Kasumi-1 (cell line): ENCODE data around the gene PXDC1.
"Not testable (repeated sequence)": the region's sequence is repeated elsewhere in the genome, so short reads cannot be mapped to it uniquely, and the experiment has no call there.

ENCODE experiments used
- DNase-seq, 2 experiments: peaks; one replicate each; lab custom pipeline; 2025; lab: John Stamatoyannopoulos, UW

The PXDC1 gene

GRCh38 chr6:3731700-3732099 lies 19.8 kb downstream of the PXDC1 start:
- no peak for DNase-seq

DNA sequence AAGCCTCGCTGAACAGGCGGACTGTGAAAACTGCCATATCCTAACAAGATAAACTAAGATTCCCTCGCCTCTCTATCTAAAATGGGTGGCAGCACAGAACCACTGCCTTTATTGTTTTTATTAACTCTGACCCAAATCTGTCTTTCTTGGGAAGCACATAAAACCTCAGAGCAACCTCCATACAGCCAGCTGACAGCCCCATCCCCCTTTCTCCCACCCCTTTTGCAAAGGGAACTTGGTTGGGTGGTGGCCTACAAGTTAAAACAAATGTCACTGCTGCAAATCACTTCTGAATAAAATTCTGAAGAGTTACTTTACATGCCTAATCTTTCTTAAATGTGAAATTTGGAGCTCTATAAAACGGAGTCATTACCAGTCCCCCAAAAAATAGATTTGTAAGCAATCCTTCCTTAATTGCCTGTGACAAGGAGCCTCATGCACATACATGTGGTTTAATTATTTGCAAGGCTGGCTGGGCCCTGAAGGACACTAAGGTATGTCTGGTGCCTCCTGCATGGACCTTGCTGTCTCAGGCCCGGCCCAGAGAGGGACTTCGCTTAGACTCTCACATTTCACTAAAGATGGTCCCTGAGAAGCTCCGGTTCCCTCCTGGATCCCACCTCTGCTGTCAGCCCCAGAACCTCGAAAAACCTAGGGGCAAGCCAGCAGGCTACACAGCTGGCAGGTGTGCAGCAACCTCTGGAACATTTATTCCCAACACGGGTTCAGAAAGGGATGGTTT lies 21.7 kb downstream of the PXDC1 start:
- DNase-seq, result no peak

DNA sequence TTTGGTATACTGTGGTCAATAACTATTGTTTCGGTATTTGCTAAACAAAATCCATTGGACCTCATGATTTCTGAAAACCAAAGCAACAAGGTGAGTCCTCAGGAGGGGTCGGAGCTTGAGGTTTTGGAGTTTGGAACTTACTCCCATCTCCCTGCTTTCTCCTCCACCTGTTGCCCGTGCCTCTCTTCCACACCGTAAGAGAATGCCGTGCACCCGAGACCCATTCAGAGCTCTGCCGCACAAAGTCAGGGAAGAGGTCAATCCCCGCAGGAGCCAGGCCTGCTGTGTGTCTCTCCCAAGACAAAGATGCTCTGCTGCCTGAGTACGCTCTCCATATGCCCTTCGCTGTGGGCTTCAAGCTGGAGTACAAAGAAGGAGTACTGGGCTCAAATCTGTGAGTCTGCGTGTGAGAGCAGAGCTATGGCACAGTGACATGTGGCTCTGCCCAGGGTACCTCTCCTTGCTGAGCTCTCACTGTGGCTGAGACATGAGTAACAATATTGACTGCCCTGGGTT lies 23.9 kb downstream of the PXDC1 start:
- no peak for DNase-seq

GRCh38 chr6:3727036-3727435 lies 24.5 kb downstream of the PXDC1 start:
- no peak for DNase-seq

DNA sequence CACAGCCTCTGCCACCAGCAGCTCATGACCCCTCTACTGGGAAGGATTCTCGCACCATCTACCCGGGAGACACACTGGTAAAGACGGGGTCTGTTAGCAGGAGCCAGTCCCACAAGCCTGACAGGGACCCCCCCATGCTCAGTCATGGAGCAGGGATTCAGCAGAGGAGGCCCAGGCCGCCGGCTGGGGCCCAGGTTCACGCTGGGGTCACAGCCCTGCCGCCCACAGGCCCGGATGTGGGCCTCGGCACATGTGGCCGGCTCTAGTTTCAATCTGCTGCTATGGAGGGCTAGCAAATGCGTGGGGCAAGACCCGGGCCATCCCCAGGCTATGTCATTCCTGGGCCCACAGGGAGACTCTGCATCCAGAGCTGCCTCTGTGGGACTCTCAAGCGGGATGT lies 25.1 kb downstream of the PXDC1 start:
- no peak for DNase-seq

GRCh38 chr6:3725145-3726047 lies 26.1 kb downstream of the PXDC1 start:
- DNase-seq, result no peak

DNA sequence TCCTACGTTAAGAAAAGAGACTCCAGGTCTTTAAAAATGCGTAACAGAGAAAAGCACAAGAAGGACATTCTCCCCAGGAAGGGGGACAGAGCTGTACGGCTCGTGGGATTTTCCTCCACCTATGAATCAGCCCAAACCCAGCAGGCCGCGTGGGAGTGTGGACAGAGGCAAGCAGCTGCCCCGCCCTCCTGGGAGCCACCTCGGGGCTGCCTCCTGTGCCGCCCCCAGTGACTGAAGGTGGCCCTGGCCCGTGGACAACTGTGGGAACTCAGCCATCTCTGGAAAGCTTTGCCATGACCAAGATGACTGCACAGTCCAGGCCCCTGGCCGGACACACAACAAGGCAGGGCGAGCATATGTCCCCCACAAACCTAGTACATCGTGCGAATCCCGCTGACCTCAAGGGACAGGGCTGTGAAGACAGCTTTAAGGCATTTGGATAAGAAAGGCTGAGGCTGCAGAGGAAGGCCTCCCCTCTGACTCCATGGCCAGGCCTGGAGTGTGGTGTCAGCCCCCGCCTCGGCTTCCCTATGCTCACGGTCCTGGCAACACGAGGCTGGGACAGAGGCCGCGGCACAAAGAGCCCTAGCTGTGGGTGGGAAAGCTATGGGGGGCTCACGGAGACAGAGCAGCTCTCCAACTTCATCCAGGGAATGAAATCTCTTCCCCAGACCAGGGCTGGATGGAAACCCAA lies 26.9 kb downstream of the PXDC1 start:
- DNase-seq, result no peak

- no peak for DNase-seq
These were observed 27.5 kb downstream of the PXDC1 start for GRCh38 chr6:3723966-3724365.

DNA sequence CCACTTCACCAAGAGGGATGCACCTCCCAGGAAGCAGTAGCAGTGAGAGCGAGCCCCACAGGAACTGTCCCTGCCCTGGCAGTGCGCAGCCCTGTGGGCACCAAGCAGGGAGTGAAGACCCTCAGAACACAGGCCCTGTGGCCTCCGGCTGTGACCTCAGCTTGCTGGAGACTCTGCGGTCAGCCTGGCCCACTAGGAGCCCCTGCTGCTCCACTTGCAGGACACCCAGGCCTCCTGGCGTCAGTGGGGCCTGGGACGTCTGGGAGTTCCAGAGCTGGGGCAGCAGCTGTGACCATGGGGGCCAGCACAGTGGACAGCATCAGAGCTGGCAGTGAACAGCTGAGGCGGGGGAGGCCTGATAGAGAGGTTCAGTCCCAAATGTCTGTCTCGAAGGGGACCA lies 28.3 kb downstream of the PXDC1 start:
- DNase-seq, result no peak

DNA sequence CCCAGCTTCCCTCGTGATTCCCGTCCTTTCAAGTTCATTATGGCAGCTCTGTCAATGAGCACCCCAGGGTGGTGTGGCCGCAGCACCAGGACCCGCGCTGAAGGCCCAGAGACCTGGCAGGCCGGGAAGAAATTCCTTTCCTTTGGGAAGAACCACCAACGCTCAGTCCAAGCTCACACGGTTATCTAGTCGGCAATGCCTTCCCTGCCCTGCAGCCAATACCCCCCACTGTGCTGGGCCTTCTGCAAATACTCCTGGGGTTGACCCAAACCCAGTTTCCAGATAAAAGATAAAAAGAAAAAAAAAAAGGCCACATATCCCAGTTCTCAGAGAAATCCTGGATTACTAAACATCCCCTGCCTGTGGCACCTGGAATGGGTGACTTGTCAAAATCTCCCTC lies 28.7 kb downstream of the PXDC1 start:
- DNase-seq, result no peak

DNA sequence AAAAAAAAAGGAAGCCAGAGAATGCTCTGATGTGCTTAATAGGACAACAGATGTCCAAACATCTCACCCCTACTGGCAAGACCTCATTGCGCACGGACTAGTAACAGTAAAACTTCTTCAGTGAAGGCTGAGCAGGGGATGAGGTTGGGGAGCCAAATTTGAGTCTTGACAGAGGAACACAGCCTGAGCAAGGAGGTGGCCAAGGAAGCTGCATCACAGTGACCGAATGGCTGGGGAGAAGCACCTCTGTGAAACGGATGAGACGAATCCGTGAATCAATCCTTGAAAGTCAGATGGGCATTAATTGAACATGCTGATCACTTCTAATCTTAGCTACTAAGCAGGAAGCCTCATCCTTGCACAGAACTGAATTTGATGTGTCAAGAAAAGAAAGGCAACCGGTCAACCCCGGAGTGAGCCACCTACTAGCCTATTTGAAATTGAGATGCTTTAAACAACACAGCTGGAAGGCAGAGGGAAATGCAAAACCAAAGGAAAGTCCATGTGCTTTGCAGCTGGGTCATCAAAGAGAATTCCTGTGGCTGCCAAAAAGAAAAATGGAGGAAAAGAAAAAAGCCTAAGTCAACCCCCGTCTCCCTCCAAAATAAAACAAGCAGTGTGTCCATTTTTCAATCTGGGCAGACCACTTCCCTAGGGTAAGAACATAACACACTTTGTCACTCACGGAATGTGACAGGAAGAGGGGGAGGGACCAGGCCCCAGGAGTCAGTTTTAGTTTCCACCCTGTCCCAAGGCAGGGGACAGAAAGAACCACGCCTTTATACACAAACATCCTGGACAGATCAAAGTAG lies 29.5 kb downstream of the PXDC1 start:
- no peak for DNase-seq

DNA sequence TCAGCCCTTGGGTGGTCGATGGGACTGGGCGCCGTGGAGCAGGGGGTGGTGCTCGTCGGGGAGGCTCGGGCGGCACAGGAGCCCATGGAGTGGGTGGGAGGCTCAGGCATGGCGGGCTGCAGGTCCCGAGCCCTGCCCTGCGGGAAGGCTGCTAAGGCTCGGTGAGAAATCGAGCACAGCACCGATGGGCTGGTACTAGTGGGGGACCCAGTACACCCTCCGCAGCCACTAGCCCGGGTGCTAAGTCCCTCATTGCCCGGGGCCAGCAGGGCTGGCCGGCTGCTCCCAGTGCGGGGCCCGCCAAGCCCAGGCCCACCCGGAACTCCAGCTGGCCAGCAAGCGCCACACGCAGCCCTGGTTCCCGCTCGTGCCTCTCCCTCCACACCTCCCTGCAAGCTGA lies 30.7 kb downstream of the PXDC1 start:
- DNase-seq, result not testable (repeated sequence)

DNA sequence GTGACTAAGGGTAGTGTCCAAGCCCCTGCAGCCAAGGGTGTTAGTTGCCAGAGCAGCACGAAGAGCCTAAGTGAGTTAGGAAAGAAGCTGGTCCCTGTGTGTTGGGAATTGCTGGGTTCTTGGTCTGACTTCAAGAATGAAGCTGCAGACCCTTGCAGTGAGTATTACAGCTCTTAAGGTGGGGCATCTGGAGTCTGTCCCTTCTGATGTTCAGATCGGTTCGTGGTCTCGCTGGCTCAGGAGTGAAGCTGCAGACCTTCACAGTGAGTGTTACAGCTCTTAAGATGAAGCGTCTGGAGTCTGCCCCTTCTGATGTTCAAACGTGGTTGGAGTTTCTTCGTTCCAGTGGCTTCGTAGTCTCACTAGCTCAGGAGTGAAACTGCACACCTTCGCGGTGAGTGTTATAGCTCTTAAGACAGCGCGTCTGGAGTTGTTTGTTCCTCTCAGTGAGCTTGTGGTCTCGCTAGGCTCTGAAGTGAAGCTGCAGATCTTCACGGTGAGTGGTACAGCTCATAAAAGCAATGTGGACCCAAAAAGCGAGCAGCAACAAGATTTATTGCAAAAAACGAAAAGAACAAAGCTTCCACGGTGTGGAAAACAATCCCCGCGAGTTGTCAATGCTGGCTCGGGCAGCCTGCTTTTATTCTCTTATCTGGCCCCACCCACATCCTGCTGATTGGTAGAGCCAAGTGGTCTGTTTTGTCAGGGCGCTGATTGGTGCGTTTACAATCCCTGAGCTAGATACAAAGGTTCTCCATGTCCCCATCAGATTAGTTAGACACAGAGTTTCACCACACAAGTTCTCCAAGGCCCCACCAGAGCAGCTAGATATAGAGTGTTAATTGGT lies 31.8 kb downstream of the PXDC1 start:
- DNase-seq, result no peak

DNA sequence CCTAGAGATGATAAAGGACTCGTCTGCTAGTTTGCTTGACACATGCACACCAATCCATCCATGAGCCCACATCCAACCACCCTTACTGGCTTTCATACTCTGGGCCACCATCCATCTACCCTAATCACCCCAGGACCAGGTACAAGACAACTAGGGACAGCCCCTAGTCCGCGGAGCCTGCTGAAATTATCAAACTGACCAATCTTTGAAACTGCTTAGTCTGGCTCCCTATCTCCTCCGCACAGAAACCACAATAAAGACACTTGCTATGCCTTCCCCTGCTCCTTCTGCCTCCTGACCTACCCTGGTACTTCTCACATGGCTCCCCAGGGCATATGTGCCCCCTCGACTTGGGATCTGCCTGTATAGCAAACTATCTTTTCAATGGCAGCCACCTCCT lies 33.1 kb downstream of the PXDC1 start:
- no peak for DNase-seq

DNA sequence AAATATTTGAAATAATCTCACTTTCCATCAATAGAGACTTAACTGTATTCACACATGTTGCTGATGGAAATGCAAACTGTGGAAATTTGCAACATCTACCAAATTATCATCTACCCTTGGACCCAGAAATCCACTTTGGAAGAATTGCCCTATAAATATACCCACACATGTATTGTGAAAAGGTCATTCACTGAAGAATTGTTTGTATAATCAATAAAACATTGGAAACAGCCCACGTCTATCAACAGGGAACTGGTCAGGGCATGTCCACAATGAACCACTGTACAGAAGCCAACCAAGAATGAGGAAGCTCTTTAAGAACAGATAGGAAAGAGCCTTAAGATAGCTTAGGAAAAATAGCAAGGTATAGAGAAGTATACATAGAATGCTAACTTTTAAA lies 36.2 kb downstream of the PXDC1 start:
- DNase-seq, result no peak

- no peak for DNase-seq
These were observed 36.7 kb downstream of the PXDC1 start for GRCh38 chr6:3714768-3715167.

- no peak for DNase-seq
These were observed 37.4 kb downstream of the PXDC1 start for GRCh38 chr6:3714111-3714510.

- DNase-seq, result no peak
These were observed 38.5 kb downstream of the PXDC1 start for GRCh38 chr6:3712827-3713665.

GRCh38 chr6:3711776-3712175 lies 39.7 kb downstream of the PXDC1 start:
- DNase-seq, result no peak

- no peak for DNase-seq
These were observed 41.1 kb downstream of the PXDC1 start for GRCh38 chr6:3710403-3710802.
